Activated CD8-positive, alpha-beta memory T cell treated with anti-CD3 and anti-CD28 coated beads for 24 hours (primary cell): Measurements from ENCODE around the gene PEBP1.

Experiments
- DNase-seq: peaks from one replicate; pipeline ENCODE4 v3.0.0-alpha.2; 2020

The PEBP1 gene

GRCh38 chr12:118136559-118137003 lies 657 bp downstream of the PEBP1 start:
- peak; percentile 80 for DNase-seq

GRCh38 chr12:118137148-118137678 lies 1.3 kb downstream of the PEBP1 start:
- DNase-seq: no peak

GRCh38 chr12:118140825-118141224 lies 4.9 kb downstream of the PEBP1 start:
- DNase-seq: no peak

GRCh38 chr12:118144499-118144898 lies 8.6 kb downstream of the PEBP1 start:
- no peak for DNase-seq

- no peak for DNase-seq
Observed at GRCh38 chr12:118145113-118145797, 9.3 kb downstream of the PEBP1 start.

- DNase-seq: no peak
Observed at GRCh38 chr12:118145798-118146156, 9.9 kb downstream of the PEBP1 start.

GRCh38 chr12:118148287-118148686 lies 12.4 kb downstream of the PEBP1 start:
- DNase-seq: no peak

GRCh38 chr12:118150625-118151024 lies 14.7 kb downstream of the PEBP1 start:
- DNase-seq: no peak

GRCh38 chr12:118151755-118152154 lies 15.8 kb downstream of the PEBP1 start:
- no peak for DNase-seq

GRCh38 chr12:118160536-118160935 lies 24.6 kb downstream of the PEBP1 start:
- DNase-seq: no peak

GRCh38 chr12:118164798-118165486 lies 29.0 kb downstream of the PEBP1 start:
- no peak for DNase-seq

GRCh38 chr12:118166946-118167345 lies 31.0 kb downstream of the PEBP1 start:
- DNase-seq: no peak

GRCh38 chr12:118175823-118176447 lies 40.0 kb downstream of the PEBP1 start:
- no peak for DNase-seq

GRCh38 chr12:118183155-118183554 lies 47.2 kb downstream of the PEBP1 start:
- no peak for DNase-seq

- DNase-seq: no peak
Observed at GRCh38 chr12:118183711-118184110, 47.8 kb downstream of the PEBP1 start.

GRCh38 chr12:118185602-118186397 lies 49.9 kb downstream of the PEBP1 start:
- no peak for DNase-seq

GRCh38 chr12:118187751-118188435 lies 52.0 kb downstream of the PEBP1 start:
- no peak for DNase-seq

GRCh38 chr12:118188690-118189371 lies 52.9 kb downstream of the PEBP1 start:
- no peak for DNase-seq

GRCh38 chr12:118189741-118190191 lies 53.8 kb downstream of the PEBP1 start:
- DNase-seq: no peak

- no peak for DNase-seq
Observed at GRCh38 chr12:118190266-118190665, 54.3 kb downstream of the PEBP1 start.

GRCh38 chr12:118193477-118193876 lies 57.6 kb downstream of the PEBP1 start:
- DNase-seq: no peak

- no peak for DNase-seq
Observed at GRCh38 chr12:118193958-118194357, 58.0 kb downstream of the PEBP1 start.
